ENCODE measurements around the gene MIA. TPM values are rescaled to one million over a fixed set of nuclear protein-coding genes. Genes with fewer than 3 reads are reported as not detected.

MIA gene
- total RNA-seq, 1 donor from 2014 or later: not detected

DNA sequence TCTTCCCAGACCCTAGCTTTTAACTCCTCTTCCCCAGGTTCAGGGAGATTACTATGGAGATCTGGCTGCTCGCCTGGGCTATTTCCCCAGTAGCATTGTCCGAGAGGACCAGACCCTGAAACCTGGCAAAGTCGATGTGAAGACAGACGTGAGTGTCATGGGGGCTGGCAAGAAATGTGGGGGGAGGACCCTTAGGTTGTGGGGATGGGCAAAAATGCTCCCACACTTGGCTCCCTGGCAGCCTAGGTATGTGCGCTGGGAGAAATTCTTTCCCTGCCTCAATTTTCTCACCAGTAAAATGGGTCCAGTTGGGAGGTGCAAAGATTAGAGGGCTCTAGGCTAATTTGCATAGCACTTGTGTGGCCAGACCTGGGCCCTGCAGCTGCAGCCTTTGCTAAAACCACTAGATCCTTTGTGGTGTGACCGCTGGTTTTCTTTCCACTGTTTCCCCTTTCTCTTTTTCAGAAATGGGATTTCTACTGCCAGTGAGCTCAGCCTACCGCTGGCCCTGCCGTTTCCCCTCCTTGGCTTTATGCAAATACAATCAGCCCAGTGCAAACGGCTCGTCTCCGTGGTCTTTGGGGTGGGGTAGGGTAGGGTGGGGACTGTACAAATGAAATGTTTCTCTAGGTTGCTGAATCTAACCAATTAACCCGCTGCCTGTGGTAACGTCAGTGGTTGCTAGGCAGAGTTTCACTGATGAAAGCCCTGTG, 1.8 kb downstream of the MIA start:
- Mint-ChIP-seq H3K27ac (peak overlapping the region; percentile 99), H3K9me3 (no peaks in the 10 kb centered on the region), H3K36me3 (peaks cover under 1% of the 10 kb centered on the region), H3K27me3 (ENCODE audit: insufficient read depth, low read depth) (peaks cover 3% of the 10 kb centered on the region), H3K4me3 (peak overlapping the region; percentile 85), H3K4me1 (peaks cover 18% of the 10 kb centered on the region)
- H3K27me3 ChIP-seq: no peaks in the 10 kb centered on the region
- no peak overlapping the region for H2AFZ ChIP-seq (replicated peaks)
- H3K9me3 ChIP-seq (ENCODE audit: low read depth): no peaks in the 10 kb centered on the region
- peak overlapping the region; percentile 73 for H3K4me3 ChIP-seq
- H3K9ac ChIP-seq: peak overlapping the region; percentile 51
- H3F3A ChIP-seq (ENCODE audit: low read depth): peaks cover 26% of the 10 kb centered on the region
- H3K79me2 ChIP-seq (ENCODE audit: low read depth): no peaks in the 10 kb centered on the region
- no peak for TF ChIP-seq EZH2phosphoT487 (IDR thresholded peaks at IDR 0.05)
- TF ChIP-seq, protein P1, sequence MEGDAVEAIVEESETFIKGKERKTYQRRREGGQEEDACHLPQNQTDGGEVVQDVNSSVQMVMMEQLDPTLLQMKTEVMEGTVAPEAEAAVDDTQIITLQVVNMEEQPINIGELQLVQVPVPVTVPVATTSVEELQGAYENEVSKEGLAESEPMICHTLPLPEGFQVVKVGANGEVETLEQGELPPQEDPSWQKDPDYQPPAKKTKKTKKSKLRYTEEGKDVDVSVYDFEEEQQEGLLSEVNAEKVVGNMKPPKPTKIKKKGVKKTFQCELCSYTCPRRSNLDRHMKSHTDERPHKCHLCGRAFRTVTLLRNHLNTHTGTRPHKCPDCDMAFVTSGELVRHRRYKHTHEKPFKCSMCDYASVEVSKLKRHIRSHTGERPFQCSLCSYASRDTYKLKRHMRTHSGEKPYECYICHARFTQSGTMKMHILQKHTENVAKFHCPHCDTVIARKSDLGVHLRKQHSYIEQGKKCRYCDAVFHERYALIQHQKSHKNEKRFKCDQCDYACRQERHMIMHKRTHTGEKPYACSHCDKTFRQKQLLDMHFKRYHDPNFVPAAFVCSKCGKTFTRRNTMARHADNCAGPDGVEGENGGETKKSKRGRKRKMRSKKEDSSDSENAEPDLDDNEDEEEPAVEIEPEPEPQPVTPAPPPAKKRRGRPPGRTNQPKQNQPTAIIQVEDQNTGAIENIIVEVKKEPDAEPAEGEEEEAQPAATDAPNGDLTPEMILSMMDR (IDR thresholded peaks at IDR 0.05): no peak
- TF ChIP-seq EZH2 (IDR thresholded peaks at IDR 0.05): no peak
- H3K4me1 ChIP-seq: peaks cover 4% of the 10 kb centered on the region
- peak; percentile 97 for DNase-seq (ENCODE audit: low spot score)
- no peaks in the 10 kb centered on the region for H3K36me3 ChIP-seq
- H3K27ac ChIP-seq: peak overlapping the region; percentile 98
- no peaks in the 10 kb centered on the region for H4K20me1 ChIP-seq (ENCODE audit: low read depth)
- H3K4me2 ChIP-seq: peak overlapping the region; percentile 76

DNA sequence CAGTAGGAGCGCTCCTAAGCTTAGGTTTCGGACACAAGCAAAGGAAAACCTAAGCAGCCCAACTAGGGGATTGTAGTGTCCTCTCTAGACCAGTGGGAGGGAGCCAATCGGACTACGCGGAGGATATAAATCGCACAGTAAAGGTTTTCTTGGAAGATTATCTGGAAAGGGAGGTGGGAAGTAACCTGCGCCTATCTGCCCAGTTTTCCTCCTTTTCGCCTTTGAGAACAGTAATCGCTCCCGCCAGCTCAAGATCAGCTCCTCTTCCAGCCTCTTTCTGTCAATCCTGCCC, 2.3 kb downstream of the MIA start:
- Mint-ChIP-seq H3K27me3 (ENCODE audit: insufficient read depth, low read depth) (peaks cover 3% of the 10 kb centered on the region), H3K27ac (peak overlapping the region; percentile 99), H3K36me3 (no peaks in the 10 kb centered on the region), H3K4me3 (peak overlapping the region; percentile 85), H3K4me1 (peaks cover 18% of the 10 kb centered on the region), H3K9me3 (no peaks in the 10 kb centered on the region)
- Histone ChIP-seq H3K4me3 (peak overlapping the region; percentile 73), H3K27me3 (no peaks in the 10 kb centered on the region), H3K36me3 (no peaks in the 10 kb centered on the region), H3K4me2 (peak overlapping the region; percentile 76), H3K27ac (peak overlapping the region; percentile 98), H3K9ac (peak overlapping the region; percentile 51), H3K9me3 (ENCODE audit: low read depth) (no peaks in the 10 kb centered on the region), H2AFZ (replicated peaks) (no peak overlapping the region), H3F3A (ENCODE audit: low read depth) (peaks cover 26% of the 10 kb centered on the region), H3K79me2 (ENCODE audit: low read depth) (no peaks in the 10 kb centered on the region), H3K4me1 (peaks cover 4% of the 10 kb centered on the region), H4K20me1 (ENCODE audit: low read depth) (no peaks in the 10 kb centered on the region)
- DNase-seq (ENCODE audit: low spot score): no peak
- no peak for TF ChIP-seq EZH2phosphoT487 (IDR thresholded peaks at IDR 0.05)

DNA sequence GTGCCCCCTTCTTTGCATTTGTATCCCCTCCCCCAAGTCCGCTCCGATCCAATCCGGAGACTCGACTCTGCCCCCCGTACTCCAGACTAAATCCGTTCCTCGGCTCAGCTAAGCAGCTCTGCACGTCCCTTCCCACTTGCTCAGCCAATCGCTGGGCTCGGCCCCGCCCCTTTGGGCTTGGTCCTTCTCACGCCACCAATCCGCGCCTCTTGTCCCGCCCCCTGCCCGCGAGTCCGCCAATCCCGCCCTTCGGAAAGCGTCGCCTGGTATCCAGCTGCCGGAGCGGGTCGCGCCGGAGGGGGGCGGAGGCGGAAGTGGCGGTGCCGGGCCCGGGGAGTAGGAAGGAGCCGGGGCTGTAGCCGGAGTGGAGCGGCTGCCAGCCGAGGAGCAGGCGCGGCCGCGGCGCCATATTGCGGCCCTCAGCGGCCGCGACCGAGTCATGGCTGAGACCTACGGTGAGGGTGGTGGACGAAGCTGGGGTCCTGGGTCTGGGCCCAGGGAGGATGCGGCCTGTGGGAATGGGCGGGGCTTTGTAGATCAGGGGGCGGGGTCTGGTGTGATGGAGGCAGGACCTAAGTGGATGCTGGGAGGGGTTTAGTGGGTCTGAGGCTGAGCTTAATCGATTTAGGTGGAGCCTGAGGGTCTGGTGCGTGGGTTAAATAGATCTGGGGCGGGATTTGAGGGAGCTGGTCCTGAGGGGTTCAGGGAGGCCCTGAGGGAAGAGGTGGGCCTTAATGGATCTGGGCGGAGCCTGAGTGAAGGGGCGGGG, 2.8 kb downstream of the MIA start, which contains the start of gene RAB4B:
TSS of gene RAB4B (plus strand) at position 311 of the 769 bp plus-strand sequence. CDS start at position 440, 129 bp downstream.
- H3K27me3 ChIP-seq: no peaks in the 10 kb centered on the region
- H3K9me3 ChIP-seq (ENCODE audit: low read depth): no peaks in the 10 kb centered on the region
- Mint-ChIP-seq H3K36me3 (no peaks in the 10 kb centered on the region), H3K4me1 (peaks cover 18% of the 10 kb centered on the region), H3K27ac (peak within 1 kb of the TSS; percentile 99), H3K9me3 (no peaks in the 10 kb centered on the region), H3K4me3 (peak within 1 kb of the TSS; percentile 85), H3K27me3 (ENCODE audit: insufficient read depth, low read depth) (peaks cover 3% of the 10 kb centered on the region)
- peak within 1 kb of the TSS; percentile 76 for H3K4me2 ChIP-seq
- H2AFZ ChIP-seq (replicated peaks): peak within 1 kb of the TSS; percentile 84
- no peaks in the 10 kb centered on the region for H3K36me3 ChIP-seq
- peak; percentile 100 for DNase-seq (ENCODE audit: low spot score)
- peak within 1 kb of the TSS; percentile 98 for H3K27ac ChIP-seq
- H3K4me1 ChIP-seq: peaks cover 4% of the 10 kb centered on the region
- no peaks in the 10 kb centered on the region for H4K20me1 ChIP-seq (ENCODE audit: low read depth)
- peaks cover 26% of the 10 kb centered on the region for H3F3A ChIP-seq (ENCODE audit: low read depth)
- H3K9ac ChIP-seq: peak within 1 kb of the TSS; percentile 51
- H3K4me3 ChIP-seq: peak within 1 kb of the TSS; percentile 73
- TF ChIP-seq, protein P1 (IDR thresholded peaks at IDR 0.05): no peak
- TF ChIP-seq EZH2phosphoT487 (IDR thresholded peaks at IDR 0.05) (no peak), EZH2 (IDR thresholded peaks at IDR 0.05) (no peak)
- no peaks in the 10 kb centered on the region for H3K79me2 ChIP-seq (ENCODE audit: low read depth)

Measured in neural progenitor cell (in vitro differentiated cells).